ENCODE results near the gene VPS13D. TPM values are rescaled to one million over a fixed set of nuclear protein-coding genes. Genes with fewer than 3 reads are reported as not detected.

VPS13D gene
- polyA plus RNA-seq, 3 donors, result 3.6 to 20.2 (median 5.1) TPM

- no peak overlapping the region for H3K4me2 ChIP-seq (replicated peaks; ENCODE audit: extremely low read depth, low read length, poor library complexity, severe bottlenecking)
- H3K9ac ChIP-seq (ENCODE audit: insufficient read depth, low read length, poor library complexity, severe bottlenecking), result no peak overlapping the region
- no peak for TF ChIP-seq CTCF (IDR thresholded peaks at IDR 0.05)
- H2AFZ ChIP-seq (ENCODE audit: insufficient read depth, low read depth, low read length, poor library complexity, severe bottlenecking), result no peak overlapping the region
- no peak overlapping the region for H3K27ac ChIP-seq (ENCODE audit: low read depth in 1 of 2, low read length in 2 of 2)
- H3K4me1 ChIP-seq (ENCODE audit: control insufficient read depth in 1 of 2, insufficient read depth in 2 of 2, low read length in 2 of 2), result peaks cover 13 to 15% of the 10 kb centered on the region in 2 donors
- no peak for DNase-seq
- no peaks in the 10 kb centered on the region for H4K20me1 ChIP-seq (ENCODE audit: insufficient read depth, low read length)
- no peak overlapping the region for H3K4me3 ChIP-seq (replicated peaks in 1 of 3; ENCODE audit: low read depth in 2 of 3, low read length in 3 of 3)
- Mint-ChIP-seq H3K27me3 (ENCODE audit: low read depth in 3 of 3) (peaks cover 0 to 4% (median 0%) of the 10 kb centered on the region in 3 donors), H3K36me3 (peaks cover 72 to 76% of the 10 kb centered on the region in 2 donors), H3K4me1 (peaks cover 18% of the 10 kb centered on the region), H3K27ac (peak overlapping the region in 1 of 7 donors; percentile 13), H3K4me3 (no peak overlapping the region), H3K9me3 (no peaks in the 10 kb centered on the region)
- WGBS (ENCODE audit: insufficient coverage), result 97% methylated on average over 16 of the region's 28 CpGs
- H3K9me3 ChIP-seq (replicated peaks in 1 of 2; ENCODE audit: control insufficient read depth in 1 of 2, insufficient read depth in 1 of 2, low read length in 2 of 2), result no peaks in the 10 kb centered on the region
- no peaks in the 10 kb centered on the region for H3K79me2 ChIP-seq (ENCODE audit: insufficient read depth, low read length)
- no peaks in the 10 kb centered on the region for H3K27me3 ChIP-seq (ENCODE audit: control insufficient read depth in 2 of 2, insufficient read depth in 2 of 2, low read length in 2 of 2)
- intact Hi-C loops (cut with micrococcal nuclease), result no loop called here
- H3K36me3 ChIP-seq (replicated peaks in 1 of 2; ENCODE audit: control insufficient read depth in 1 of 2, insufficient read depth in 2 of 2, low read length in 2 of 2), result peaks cover 28 to 68% of the 10 kb centered on the region in 2 donors
Observed at GRCh38 chr1:12506281-12507280, 276.8 kb downstream of the VPS13D start.

- WGBS (ENCODE audit: insufficient coverage), result 100% methylated on average over 5 of the region's 11 CpGs
- no peak overlapping the region for H3K4me3 ChIP-seq (replicated peaks in 1 of 3; ENCODE audit: low read depth in 2 of 3, low read length in 3 of 3)
- intact Hi-C loops (cut with micrococcal nuclease), result no loop called here
- peaks cover 67 to 70% of the 10 kb centered on the region in 2 donors for H3K36me3 Mint-ChIP-seq
- no peak overlapping the region for H3K27ac ChIP-seq (ENCODE audit: low read depth in 1 of 2, low read length in 2 of 2)
- H3K27me3 ChIP-seq (ENCODE audit: control insufficient read depth in 2 of 2, insufficient read depth in 2 of 2, low read length in 2 of 2), result no peaks in the 10 kb centered on the region
- H3K27me3 Mint-ChIP-seq (ENCODE audit: low read depth in 3 of 3), result peaks cover 0 to 4% (median 0%) of the 10 kb centered on the region in 3 donors
- no peaks in the 10 kb centered on the region for H4K20me1 ChIP-seq (ENCODE audit: insufficient read depth, low read length)
- H3K9me3 Mint-ChIP-seq, result no peaks in the 10 kb centered on the region
- DNase-seq, result no peak
- TF ChIP-seq CTCF (IDR thresholded peaks at IDR 0.05), result no peak
- no peak overlapping the region for H3K27ac Mint-ChIP-seq
- H3K9me3 ChIP-seq (replicated peaks in 1 of 2; ENCODE audit: control insufficient read depth in 1 of 2, insufficient read depth in 1 of 2, low read length in 2 of 2), result no peaks in the 10 kb centered on the region
- no peak overlapping the region for H3K9ac ChIP-seq (ENCODE audit: insufficient read depth, low read length, poor library complexity, severe bottlenecking)
- no peak overlapping the region for H3K4me2 ChIP-seq (replicated peaks; ENCODE audit: extremely low read depth, low read length, poor library complexity, severe bottlenecking)
- H3K36me3 ChIP-seq (replicated peaks in 1 of 2; ENCODE audit: control insufficient read depth in 1 of 2, insufficient read depth in 2 of 2, low read length in 2 of 2), result peaks cover 24 to 62% of the 10 kb centered on the region in 2 donors
- H3K79me2 ChIP-seq (ENCODE audit: insufficient read depth, low read length), result no peaks in the 10 kb centered on the region
- no peak overlapping the region for H3K4me3 Mint-ChIP-seq
- no peak overlapping the region for H2AFZ ChIP-seq (ENCODE audit: insufficient read depth, low read depth, low read length, poor library complexity, severe bottlenecking)
- peaks cover 18% of the 10 kb centered on the region for H3K4me1 Mint-ChIP-seq
- H3K4me1 ChIP-seq (ENCODE audit: control insufficient read depth in 1 of 2, insufficient read depth in 2 of 2, low read length in 2 of 2), result peaks cover 13 to 15% of the 10 kb centered on the region in 2 donors
Observed at GRCh38 chr1:12507631-12508030, 277.8 kb downstream of the VPS13D start.

Measured in CD14-positive monocyte (primary cell).